Osteoblast (primary cell): Measurements from ENCODE around the gene SWAP70. TPM values are rescaled to one million over a fixed set of nuclear protein-coding genes. Genes with fewer than 3 reads are reported as not detected.
A peak's percentile ranks its signal among the peaks of the same experiment; 100 is the strongest.

ENCODE experiments used
- DNase-seq: peaks from one replicate; pipeline ENCODE4 v3.0.0; 2011; ENCODE audit warnings: low spot score, mixed read lengths; ENCODE audit not compliant: insufficient read length; ENCODE audit errors: missing footprints
- H2AFZ ChIP-seq: 2 replicates; pipeline ENCODE4 v1.6.0; 2011; ENCODE audit warnings: mild to moderate bottlenecking, low read length
- H3K27ac ChIP-seq: 2 replicates; pipeline ENCODE4 v1.5.1; 2011; ENCODE audit warnings: mild to moderate bottlenecking, low read depth, low read length, moderate library complexity
- H3K27me3 ChIP-seq: 2 replicates; pipeline ENCODE4 v1.6.0; 2012; ENCODE audit warnings: mild to moderate bottlenecking, control low read depth, inconsistent platforms, low read length, moderate library complexity; ENCODE audit not compliant: insufficient read depth
- H3K36me3 ChIP-seq: 2 replicates; pipeline ENCODE4 v1.5.1; 2011; ENCODE audit warnings: mild to moderate bottlenecking, low read length, control low read depth, moderate library complexity; ENCODE audit not compliant: insufficient read depth
- H3K4me1 ChIP-seq: 2 replicates; pipeline ENCODE4 v1.5.1; 2011; ENCODE audit warnings: mild to moderate bottlenecking, low read length, control low read depth, moderate library complexity; ENCODE audit not compliant: insufficient read depth
- H3K4me2 ChIP-seq: 2 replicates; pipeline ENCODE4 v1.6.0; 2011; ENCODE audit warnings: mild to moderate bottlenecking, low read length; ENCODE audit not compliant: insufficient read depth
- H3K4me3 ChIP-seq: fragments of 200-600 bp; sonication (generic); 3 replicates; pipeline ENCODE4 v1.5.1; 2012; ENCODE audit warnings: mild to moderate bottlenecking, low read length, inconsistent platforms; ENCODE audit not compliant: insufficient read depth
- H3K79me2 ChIP-seq: 2 replicates; pipeline ENCODE4 v1.6.0; 2012; ENCODE audit warnings: mild to moderate bottlenecking, low read length, control low read depth, inconsistent platforms; ENCODE audit not compliant: insufficient read depth
- H3K9me3 ChIP-seq: 2 replicates; pipeline ENCODE4 v1.5.1; 2011; ENCODE audit warnings: low read depth, low read length, control low read depth
- H4K20me1 ChIP-seq: 2 replicates; pipeline ENCODE4 v1.6.0; 2012; ENCODE audit warnings: mild to moderate bottlenecking, low read length, control low read depth; ENCODE audit not compliant: insufficient read depth
- CTCF ChIP-seq: IDR thresholded peaks from 2 replicates; pipeline ENCODE4 v1.5.1; 2011; ENCODE audit warnings: mild to moderate bottlenecking, low read depth, low read length, moderate library complexity; ENCODE audit errors: extremely low read depth
- total RNA-seq: library from RNA; depleted of rRNA; stranded (reverse); fragments of >200 nt; gene quantifications from 2 replicates; pipeline ENCODE4 v1.2.3, GENCODE V29; 2012

SWAP70 gene
- total RNA-seq, 1 donor = 62.2 TPM

GRCh38 chr11:9714272-9714940, 50.5 kb downstream of the SWAP70 start:
- Histone ChIP-seq H3K4me2 (no peak overlapping the region), H2AFZ (no peak overlapping the region), H3K79me2 (peaks cover 49% of the 10 kb centered on the region), H3K27ac (no peak overlapping the region), H3K27me3 (no peaks in the 10 kb centered on the region), H3K36me3 (peaks cover 3% of the 10 kb centered on the region), H3K4me3 (no peak overlapping the region), H4K20me1 (peaks cover 5% of the 10 kb centered on the region), H3K4me1 (peaks cover 22% of the 10 kb centered on the region), H3K9me3 (no peaks in the 10 kb centered on the region)
- peak; percentile 1 for DNase-seq
- no peak for TF ChIP-seq CTCF

GRCh38 chr11:9716275-9717039, 52.6 kb downstream of the SWAP70 start:
- peaks cover 2% of the 10 kb centered on the region for H4K20me1 ChIP-seq
- H3K4me3 ChIP-seq = no peak overlapping the region
- H3K36me3 ChIP-seq = peaks cover 3% of the 10 kb centered on the region
- no peak for TF ChIP-seq CTCF
- no peaks in the 10 kb centered on the region for H3K9me3 ChIP-seq
- H3K27ac ChIP-seq = peak overlapping the region; percentile 68
- H3K4me1 ChIP-seq = peaks cover 28% of the 10 kb centered on the region
- peak; percentile 3 for DNase-seq
- peaks cover 37% of the 10 kb centered on the region for H3K79me2 ChIP-seq
- H2AFZ ChIP-seq = peak overlapping the region; percentile 49
- H3K27me3 ChIP-seq = no peaks in the 10 kb centered on the region
- H3K4me2 ChIP-seq = peak overlapping the region; percentile 52

- no peak overlapping the region for H3K4me3 ChIP-seq
- no peak for DNase-seq
- peaks cover 28% of the 10 kb centered on the region for H3K4me1 ChIP-seq
- H3K36me3 ChIP-seq = peaks cover 3% of the 10 kb centered on the region
- H3K27ac ChIP-seq = peak overlapping the region; percentile 68
- no peaks in the 10 kb centered on the region for H3K9me3 ChIP-seq
- H2AFZ ChIP-seq = no peak overlapping the region
- no peaks in the 10 kb centered on the region for H3K27me3 ChIP-seq
- H3K4me2 ChIP-seq = peak overlapping the region; percentile 52
- H4K20me1 ChIP-seq = peaks cover 2% of the 10 kb centered on the region
- H3K79me2 ChIP-seq = peaks cover 33% of the 10 kb centered on the region
- TF ChIP-seq CTCF = no peak
Observed at GRCh38 chr11:9717040-9717357, 53.1 kb downstream of the SWAP70 start.

GRCh38 chr11:9717719-9718118, 53.8 kb downstream of the SWAP70 start:
- no peak for TF ChIP-seq CTCF
- Histone ChIP-seq H3K4me2 (no peak overlapping the region), H3K36me3 (peaks cover 3% of the 10 kb centered on the region), H3K4me1 (peaks cover 28% of the 10 kb centered on the region), H3K9me3 (no peaks in the 10 kb centered on the region), H2AFZ (peak overlapping the region; percentile 1), H3K27me3 (no peaks in the 10 kb centered on the region), H3K79me2 (peaks cover 39% of the 10 kb centered on the region), H3K27ac (peak overlapping the region; percentile 61), H4K20me1 (peaks cover 2% of the 10 kb centered on the region), H3K4me3 (no peak overlapping the region)
- DNase-seq = no peak
